H1 (cell line): ENCODE data around the gene ACSF2. TPM values are rescaled to one million over a fixed set of nuclear protein-coding genes. Genes with fewer than 3 reads are reported as not detected.

Experiments used
- CTCF ChIA-PET: fragments of 300-600 bp; sonication (Branson Sonifier 250); formaldehyde crosslinking; loops from one replicate; lab custom pipeline; 2021; ENCODE audit not compliant: partially characterized antibody; lab: Charles Lee
- POLR2A ChIA-PET: fragments of 300-600 bp; sonication (Branson Sonifier 250); formaldehyde crosslinking; loops from one replicate; lab custom pipeline; 2021; ENCODE audit warnings: inconsistent platforms; ENCODE audit not compliant: partially characterized antibody; lab: Charles Lee
- DNase-seq, 2 experiments: peaks; one replicate each; pipeline versions ENCODE4 v3.0.0 to v3.0.0-alpha.2; 2010 to 2022; ENCODE audit warnings: low spot score in 2 of 2, low read depth in 1 of 2, mixed read lengths in 1 of 2
- FAIRE-seq: peaks from 2 replicates; lab custom pipeline; 2011; peaks lifted over from hg19 to GRCh38; lab: Jason Lieb, UNC
- H2AFZ ChIP-seq: 2 replicates; pipeline ENCODE4 v1.8.1; 2012; ENCODE audit warnings: low read length, inconsistent platforms
- H2AK5ac ChIP-seq: 2 replicates; pipeline ENCODE4 v1.6.1; 2013; ENCODE audit warnings: low read depth, low read length
- H2BK120ac ChIP-seq: replicated peaks from 2 replicates; pipeline ENCODE3; 2013; ENCODE audit warnings: low read depth, low read length, inconsistent platforms
- H2BK12ac ChIP-seq: 2 replicates; pipeline ENCODE4 v1.6.1; 2013; ENCODE audit warnings: low read depth, low read length
- H2BK15ac ChIP-seq: 2 replicates; pipeline ENCODE4 v1.6.1; 2013; ENCODE audit warnings: low read length
- H2BK20ac ChIP-seq: 2 replicates; pipeline ENCODE4 v1.6.1; 2013; ENCODE audit warnings: low read length
- H2BK5ac ChIP-seq: 2 replicates; pipeline ENCODE4 v1.6.1; 2013; ENCODE audit warnings: low read depth, low read length
- H3K14ac ChIP-seq: 2 replicates; pipeline ENCODE4 v1.6.1; 2013; ENCODE audit warnings: inconsistent platforms; ENCODE audit not compliant: insufficient read length
- H3K18ac ChIP-seq: 2 replicates; pipeline ENCODE4 v1.6.1; 2013; ENCODE audit warnings: low read length; ENCODE audit errors: extremely low read depth
- H3K23ac ChIP-seq: 2 replicates; pipeline ENCODE4 v1.6.1; 2013; ENCODE audit warnings: inconsistent platforms; ENCODE audit not compliant: insufficient read length
- H3K23me2 ChIP-seq: 2 replicates; pipeline ENCODE4 v1.6.1; 2013; ENCODE audit warnings: low read depth, low read length
- H3K27ac ChIP-seq: 2 replicates; pipeline ENCODE4 v1.6.1; 2011; ENCODE audit warnings: low read depth, low read length, inconsistent platforms
- H3K27me3 ChIP-seq, 4 experiments: replicated peaks in 1 of 4; 1 replicate in 1 of 4; 2 replicates in 3 of 4; pipeline versions ENCODE4 v1.6.1 to v1.8.1; 2011 to 2013; ENCODE audit warnings: low read length in 3 of 4, mild to moderate bottlenecking in 3 of 4, inconsistent platforms in 2 of 4, mixed read lengths in 2 of 4, moderate library complexity in 1 of 4; ENCODE audit not compliant: control insufficient read depth in 3 of 4, insufficient read depth in 3 of 4; ENCODE audit errors: extremely low read depth in 1 of 4
- H3K36me3 ChIP-seq, 4 experiments: 2 replicates each; pipeline versions ENCODE4 v1.6.1 to v1.8.1; 2011 to 2013; ENCODE audit warnings: mild to moderate bottlenecking in 4 of 4, low read length in 3 of 4, moderate library complexity in 2 of 4, control low read depth in 1 of 4, inconsistent platforms in 1 of 4; ENCODE audit not compliant: insufficient read depth in 4 of 4, control insufficient read depth in 2 of 4
- H3K4ac ChIP-seq: replicated peaks from 2 replicates; pipeline ENCODE3; 2013; ENCODE audit warnings: low read length, low read depth, mixed read lengths, inconsistent platforms; ENCODE audit not compliant: insufficient read length
- H3K4me1 ChIP-seq, 4 experiments: replicated peaks in 1 of 4; 1 replicate in 1 of 4; 2 replicates in 3 of 4; pipeline versions ENCODE4 v1.6.1 to v1.8.1; 2011 to 2013; ENCODE audit warnings: low read length in 3 of 4, inconsistent platforms in 2 of 4, mixed read lengths in 1 of 4; ENCODE audit not compliant: insufficient read depth in 4 of 4, control insufficient read depth in 3 of 4
- H3K4me2 ChIP-seq, 2 experiments: 2 replicates each; pipeline versions ENCODE4 v1.6.1 to v1.8.1; 2011 to 2013; ENCODE audit warnings: low read depth in 2 of 2, low read length in 2 of 2, control low read depth in 1 of 2, inconsistent platforms in 1 of 2, mild to moderate bottlenecking in 1 of 2; ENCODE audit not compliant: insufficient read depth in 1 of 2
- H3K4me3 ChIP-seq, 4 experiments: fragments of 200-600, 300-600 bp in 1 of 4; sonication (generic), shearing (Covaris generic), sonication (Bioruptor Twin) in 1 of 4; 2 replicates each; pipeline versions ENCODE4 v1.5.1 to v1.8.1; 2011 to 2016; ENCODE audit warnings: low read length in 4 of 4, low read depth in 3 of 4, control low read depth in 2 of 4, inconsistent platforms in 2 of 4, mild to moderate bottlenecking in 2 of 4, mixed read lengths in 1 of 4, moderate library complexity in 1 of 4; ENCODE audit not compliant: insufficient read depth in 2 of 4; ENCODE audit errors: extremely low read depth in 1 of 4
- H3K56ac ChIP-seq: replicated peaks from 2 replicates; pipeline ENCODE3; 2013; ENCODE audit warnings: low read depth, mild to moderate bottlenecking, mixed read lengths, low read length, inconsistent platforms; ENCODE audit not compliant: insufficient read length
- H3K79me1 ChIP-seq: 2 replicates; pipeline ENCODE4 v1.6.1; 2013; ENCODE audit warnings: low read depth, low read length, control low read depth
- H3K79me2 ChIP-seq, 2 experiments: 2 replicates each; pipeline versions ENCODE4 v1.6.1 to v1.8.1; 2012 to 2013; ENCODE audit warnings: low read length in 2 of 2, mild to moderate bottlenecking in 2 of 2, inconsistent platforms in 1 of 2; ENCODE audit not compliant: insufficient read depth in 2 of 2, control insufficient read depth in 1 of 2
- H3K9ac ChIP-seq, 4 experiments: replicated peaks in 1 of 4; 1 replicate in 1 of 4; 2 replicates in 3 of 4; pipeline versions ENCODE4 v1.6.1 to v1.8.1; 2011 to 2013; ENCODE audit warnings: low read depth in 3 of 4, low read length in 3 of 4, control low read depth in 2 of 4, mild to moderate bottlenecking in 2 of 4, moderate library complexity in 2 of 4, inconsistent platforms in 1 of 4; ENCODE audit errors: extremely low read depth in 1 of 4
- H3K9me3 ChIP-seq, 2 experiments: 2 replicates each; pipeline versions ENCODE4 v1.6.1 to v1.8.1; 2012 to 2013; ENCODE audit warnings: mild to moderate bottlenecking in 2 of 2, moderate library complexity in 2 of 2, control low read depth in 1 of 2, inconsistent platforms in 1 of 2, low read depth in 1 of 2, low read length in 1 of 2, mixed read lengths in 1 of 2; ENCODE audit not compliant: insufficient read depth in 2 of 2
- H4K20me1 ChIP-seq, 2 experiments: replicated peaks in 1 of 2; 2 replicates each; pipeline versions ENCODE3 to v1.8.1; 2011 to 2013; ENCODE audit warnings: inconsistent platforms in 2 of 2, low read length in 2 of 2, mild to moderate bottlenecking in 1 of 2; ENCODE audit not compliant: insufficient read depth in 2 of 2, control insufficient read depth in 1 of 2
- H4K5ac ChIP-seq: 2 replicates; pipeline ENCODE4 v1.6.1; 2013; ENCODE audit warnings: low read length, low read depth, mixed read lengths, inconsistent platforms; ENCODE audit not compliant: insufficient read length
- H4K8ac ChIP-seq: 2 replicates; pipeline ENCODE4 v1.8.0; 2013; ENCODE audit warnings: mild to moderate bottlenecking, moderate library complexity, low read length, inconsistent platforms; ENCODE audit not compliant: insufficient read depth; ENCODE audit errors: extremely low read depth
- H4K91ac ChIP-seq: replicated peaks from 2 replicates; pipeline ENCODE3; 2013; ENCODE audit warnings: low read length, mixed read lengths, inconsistent platforms; ENCODE audit not compliant: insufficient read length
- ASH2L ChIP-seq: fragments of 200-600, 300-600 bp; sonication (generic); IDR thresholded peaks from one replicate; pipeline ENCODE4 v1.7.1; 2017; ENCODE audit warnings: low read length
- BACH1 ChIP-seq: IDR thresholded peaks from 2 replicates; pipeline ENCODE4 v1.6.1; 2012; ENCODE audit warnings: low read length, improper control_type of control experiment
- CTBP2 ChIP-seq: IDR thresholded peaks from 2 replicates; pipeline ENCODE4 v1.7.0; 2011; ENCODE audit warnings: borderline replicate concordance, mild to moderate bottlenecking, moderate library complexity, mixed read lengths, low read length; ENCODE audit not compliant: insufficient read depth, insufficient read length
- EGR1 ChIP-seq: IDR thresholded peaks from 2 replicates; pipeline ENCODE4 v1.6.1; 2011; ENCODE audit warnings: low read depth, low read length, borderline replicate concordance
- EP300 ChIP-seq, 2 experiments: IDR thresholded peaks; 1 replicate in 1 of 2; 2 replicates in 1 of 2; pipeline ENCODE4 v1.6.1; 2011 to 2012; ENCODE audit warnings: low read depth in 2 of 2, low read length in 2 of 2, mild to moderate bottlenecking in 2 of 2, borderline replicate concordance in 1 of 2, inconsistent platforms in 1 of 2, moderate library complexity in 1 of 2
- NRF1 ChIP-seq: IDR thresholded peaks from 2 replicates; pipeline ENCODE4 v1.6.1; 2011; ENCODE audit warnings: mild to moderate bottlenecking, low read depth, low read length, improper control_type of control experiment
- TBP ChIP-seq: IDR thresholded peaks from 2 replicates; pipeline ENCODE4 v1.6.1; 2011; ENCODE audit warnings: low read depth, low read length, improper control_type of control experiment
- YY1 ChIP-seq: IDR thresholded peaks from 2 replicates; pipeline ENCODE4 v1.6.1; 2011; ENCODE audit warnings: low read depth, mild to moderate bottlenecking, low read length
- WGBS, 2 experiments: shearing (Covaris generic) in 1 of 2; methylation state at CpG; one replicate each; pipeline versions ENCODE4 v1.1.6 to v1.1.7; 2013 to 2015; ENCODE audit warnings: low lambda C conversion rate in 2 of 2, mixed read lengths in 2 of 2, inconsistent platforms in 1 of 2, low coverage in 1 of 2, missing lambda C conversion rate in 1 of 2; ENCODE audit not compliant: insufficient replicate concordance in 2 of 2, insufficient coverage in 1 of 2, insufficient read length in 1 of 2; ENCODE audit errors: extremely low coverage in 1 of 2, missing lambda C conversion rate in 1 of 2; 5-methylcytosine and 5-hydroxymethylcytosine counted together
- polyA plus RNA-seq, 7 experiments: library from polyadenylated mRNA; depleted of rRNA in 3 of 7; stranded (reverse) in 5 of 7; unstranded in 2 of 7; fragments of >200 nt in 5 of 7; fragments of 200-250 nt in 2 of 7; gene quantifications; 1 replicate in 5 of 7; 2 replicates in 1 of 7; 4 replicates in 1 of 7; pipeline versions ENCODE4 v1.2.1 to v1.2.3, GENCODE V29; 2011 to 2013; ENCODE audit warnings: missing spikeins in 2 of 7, mixed read lengths in 2 of 7
- total RNA-seq: library from RNA; stranded (reverse); fragmentation: NEBNext Ultra II Directional; extraction: Animal tissue kit (Norgen Biotek cat#: 25700); gene quantifications from 2 replicates; pipeline ENCODE4 v1.2.1, GENCODE V29; 2021

Gene ACSF2
- total and polyA plus RNA-seq, 2 of the 8 experiments (the other 6 are each of a cell fraction or from before 2014, with no cell fraction given) = 14.5 to 16.3 TPM

GRCh38 chr17:50522766-50523165 is 96.7 kb downstream of the ACSF2 start:
- TF ChIP-seq ASH2L (no peak), TBP (no peak), EP300 (IDR thresholded peaks at IDR 0.05; ENCODE audit: borderline replicate concordance in 1 of 2, low read depth in 2 of 2, low read length in 2 of 2) (no peak), CTBP2 (no peak), EGR1 (no peak), BACH1 (no peak), NRF1 (no peak), YY1 (no peak)
- Histone ChIP-seq H2AK5ac (no peak overlapping the region), H2AFZ (no peak overlapping the region), H2BK15ac (no peak overlapping the region), H3K9me3 (no peaks in the 10 kb centered on the region), H4K20me1 (no peaks in the 10 kb centered on the region), H3K27ac (no peak overlapping the region), H3K79me2 (no peaks in the 10 kb centered on the region), H3K4me2 (no peak overlapping the region), H2BK12ac (no peak overlapping the region), H4K91ac (no peak overlapping the region), H3K36me3 (no peaks in the 10 kb centered on the region), H4K8ac (no peak overlapping the region), H3K14ac (no peak overlapping the region), H3K4me3 (no peak overlapping the region), H3K56ac (no peak overlapping the region), H3K27me3 (no peaks in the 10 kb centered on the region), H3K23ac (no peak overlapping the region), H3K4me1 (peaks cover 0 to 3% (median 0%) of the 10 kb centered on the region in 4 experiments; a peak in 2 of 7 replicates), H3K4ac (no peak overlapping the region), H2BK120ac (no peak overlapping the region), H2BK5ac (no peak overlapping the region), H3K18ac (no peak overlapping the region), H3K9ac (no peak overlapping the region), H3K79me1 (no peaks in the 10 kb centered on the region), H3K23me2 (no peaks in the 10 kb centered on the region; the same call in 1 of the 2 replicates), H2BK20ac (no peak overlapping the region), H4K5ac (no peak overlapping the region)
- ChIA-PET POLR2A (interaction anchor here (1.4 kb wide), 1 partner anchor 10 kb away, joined by 4 read pairs; the partner anchor contains the start of gene EPN3), CTCF (interaction anchor here (0.7 to 3.4 kb wide), 6 partner anchors 9 to 1546 kb away, joined by 3 to 15 read pairs (median 4); partner anchors contain the start of gene RSAD1)
- FAIRE-seq (no peak), DNase-seq (no peak)
- WGBS, 2 experiments = 91% methylated on average over 10 of the region's 10 CpGs; no CpG with 5 or more reads in 1 of the 2 experiments
